Measurements from ENCODE around the gene PGAP3.
A peak's percentile ranks its signal among the peaks of the same experiment; 100 is the strongest.
"Not testable (repeated sequence)": the region's sequence is repeated elsewhere in the genome, so short reads cannot be mapped to it uniquely, and the experiment has no call there.

PGAP3 gene

DNA sequence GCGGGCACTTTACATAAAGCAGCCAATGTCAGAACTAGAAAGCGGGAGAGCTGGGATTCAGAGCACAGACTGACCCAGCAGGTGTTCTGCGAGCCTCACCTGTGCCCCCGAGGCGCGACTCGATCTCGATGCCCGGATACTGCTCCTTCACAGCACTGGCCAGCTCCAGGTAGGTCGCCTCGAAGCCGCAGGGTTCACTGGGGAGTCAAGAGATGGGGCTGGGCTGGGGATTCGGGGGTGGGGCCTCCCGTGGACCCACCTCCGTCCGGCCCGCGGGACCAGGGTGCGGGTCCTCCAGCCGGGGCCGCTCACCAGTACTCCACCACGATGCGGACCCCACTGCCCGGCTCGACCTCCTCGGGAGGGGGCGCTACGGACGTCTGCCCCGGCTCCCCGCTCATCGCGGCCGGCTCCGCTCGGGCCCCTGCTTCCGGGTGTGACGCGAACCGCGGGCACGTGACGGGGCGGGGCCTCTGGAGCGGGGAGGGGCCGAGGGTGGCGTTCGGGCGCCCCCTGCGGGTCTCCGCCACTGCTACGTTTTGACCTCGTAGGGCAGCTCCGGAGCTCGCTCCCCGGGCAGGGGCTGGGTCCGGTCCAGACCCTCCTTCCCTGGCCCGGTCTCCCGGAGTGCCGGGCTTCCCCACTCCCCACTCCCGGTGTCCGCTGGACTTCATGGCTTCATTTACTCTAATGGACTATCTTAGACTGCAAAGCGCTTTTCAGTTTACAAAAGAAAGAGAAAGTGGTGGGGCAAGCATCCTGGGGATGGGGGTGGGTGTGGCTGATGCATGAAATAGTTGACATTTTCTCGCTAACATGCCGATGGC is 42.5 kb upstream of the PGAP3 start, which contains the start of gene MIEN1:
Gene MIEN1, minus strand, starts transcription at position 438 of the 827 bp plus-strand sequence. Its CDS starts 37 bp downstream, at position 401.
- peak within 1 kb of the TSS; percentile 59 to 83 (median 80) for H3K27ac Mint-ChIP-seq
- no peaks in the 10 kb centered on the region for H3K9me3 Mint-ChIP-seq
- H3K36me3 Mint-ChIP-seq (ENCODE audit: low read depth): peaks cover 17% of the 10 kb centered on the region
- peaks cover 14% of the 10 kb centered on the region for H3K4me1 Mint-ChIP-seq
- H3K4me3 Mint-ChIP-seq: peak within 1 kb of the TSS; percentile 86 to 93 (median 92)
- TF ChIP-seq, protein P1, sequence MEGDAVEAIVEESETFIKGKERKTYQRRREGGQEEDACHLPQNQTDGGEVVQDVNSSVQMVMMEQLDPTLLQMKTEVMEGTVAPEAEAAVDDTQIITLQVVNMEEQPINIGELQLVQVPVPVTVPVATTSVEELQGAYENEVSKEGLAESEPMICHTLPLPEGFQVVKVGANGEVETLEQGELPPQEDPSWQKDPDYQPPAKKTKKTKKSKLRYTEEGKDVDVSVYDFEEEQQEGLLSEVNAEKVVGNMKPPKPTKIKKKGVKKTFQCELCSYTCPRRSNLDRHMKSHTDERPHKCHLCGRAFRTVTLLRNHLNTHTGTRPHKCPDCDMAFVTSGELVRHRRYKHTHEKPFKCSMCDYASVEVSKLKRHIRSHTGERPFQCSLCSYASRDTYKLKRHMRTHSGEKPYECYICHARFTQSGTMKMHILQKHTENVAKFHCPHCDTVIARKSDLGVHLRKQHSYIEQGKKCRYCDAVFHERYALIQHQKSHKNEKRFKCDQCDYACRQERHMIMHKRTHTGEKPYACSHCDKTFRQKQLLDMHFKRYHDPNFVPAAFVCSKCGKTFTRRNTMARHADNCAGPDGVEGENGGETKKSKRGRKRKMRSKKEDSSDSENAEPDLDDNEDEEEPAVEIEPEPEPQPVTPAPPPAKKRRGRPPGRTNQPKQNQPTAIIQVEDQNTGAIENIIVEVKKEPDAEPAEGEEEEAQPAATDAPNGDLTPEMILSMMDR (IDR thresholded peaks at IDR 0.05; ENCODE audit: unreplicated experiment in 3 of 3): peak; percentile 88 to 97 (median 90)
- no peaks in the 10 kb centered on the region for H3K27me3 Mint-ChIP-seq (ENCODE audit: low read depth)

DNA sequence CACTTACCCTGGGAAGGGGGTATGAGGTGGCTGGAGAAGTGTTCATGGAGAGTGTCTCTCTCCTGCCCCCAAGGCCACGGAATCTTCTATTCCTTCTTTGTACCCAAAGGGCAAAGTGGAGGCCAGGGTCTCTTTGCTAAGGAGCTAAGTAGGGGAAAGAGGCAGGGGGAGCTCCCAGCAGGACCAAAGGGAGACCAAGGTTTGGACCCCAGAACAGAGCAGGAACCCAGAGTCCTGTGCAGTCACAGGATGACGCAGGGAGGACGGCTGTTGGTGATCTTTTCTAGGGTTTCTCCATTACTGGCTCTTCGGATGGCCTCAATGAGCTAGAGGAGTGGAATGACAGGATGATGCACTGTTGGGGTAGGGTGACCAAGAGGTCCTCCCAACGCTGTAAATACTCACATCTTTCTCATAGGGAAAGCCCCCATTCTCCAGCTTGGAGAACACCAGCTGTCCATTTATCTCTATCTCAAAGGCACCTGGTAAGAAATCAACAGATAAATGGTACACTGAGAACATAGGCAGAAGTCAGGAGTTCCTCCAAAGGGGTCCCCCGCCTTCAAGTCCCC is 41.5 kb upstream of the PGAP3 start:
- Mint-ChIP-seq H3K36me3 (ENCODE audit: low read depth) (peaks cover 21% of the 10 kb centered on the region), H3K27ac (peak overlapping the region; percentile 59 to 83 (median 72)), H3K4me3 (peak overlapping the region; percentile 86 to 93 (median 92)), H3K27me3 (ENCODE audit: low read depth) (no peaks in the 10 kb centered on the region), H3K9me3 (no peaks in the 10 kb centered on the region), H3K4me1 (peaks cover 14% of the 10 kb centered on the region)
- TF ChIP-seq, protein P1 (IDR thresholded peaks at IDR 0.05; ENCODE audit: unreplicated experiment in 3 of 3): no peak

DNA sequence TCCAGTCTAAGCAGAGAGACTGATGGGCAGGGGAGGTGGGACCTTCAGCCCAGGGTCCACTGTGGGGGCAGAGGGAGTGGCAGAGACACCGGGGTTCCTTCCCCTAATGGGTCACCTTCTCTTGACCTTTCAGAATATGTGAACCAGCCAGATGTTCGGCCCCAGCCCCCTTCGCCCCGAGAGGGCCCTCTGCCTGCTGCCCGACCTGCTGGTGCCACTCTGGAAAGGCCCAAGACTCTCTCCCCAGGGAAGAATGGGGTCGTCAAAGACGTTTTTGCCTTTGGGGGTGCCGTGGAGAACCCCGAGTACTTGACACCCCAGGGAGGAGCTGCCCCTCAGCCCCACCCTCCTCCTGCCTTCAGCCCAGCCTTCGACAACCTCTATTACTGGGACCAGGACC is 39.7 kb upstream of the PGAP3 start:
- H3K27me3 Mint-ChIP-seq (ENCODE audit: low read depth): no peaks in the 10 kb centered on the region
- peaks cover 35% of the 10 kb centered on the region for H3K36me3 Mint-ChIP-seq (ENCODE audit: low read depth)
- peaks cover 14% of the 10 kb centered on the region for H3K4me1 Mint-ChIP-seq
- H3K9me3 Mint-ChIP-seq: no peaks in the 10 kb centered on the region
- no peak overlapping the region for H3K27ac Mint-ChIP-seq
- H3K4me3 Mint-ChIP-seq: no peak overlapping the region
- TF ChIP-seq, protein P1 (IDR thresholded peaks at IDR 0.05; ENCODE audit: unreplicated experiment in 3 of 3): no peak

DNA sequence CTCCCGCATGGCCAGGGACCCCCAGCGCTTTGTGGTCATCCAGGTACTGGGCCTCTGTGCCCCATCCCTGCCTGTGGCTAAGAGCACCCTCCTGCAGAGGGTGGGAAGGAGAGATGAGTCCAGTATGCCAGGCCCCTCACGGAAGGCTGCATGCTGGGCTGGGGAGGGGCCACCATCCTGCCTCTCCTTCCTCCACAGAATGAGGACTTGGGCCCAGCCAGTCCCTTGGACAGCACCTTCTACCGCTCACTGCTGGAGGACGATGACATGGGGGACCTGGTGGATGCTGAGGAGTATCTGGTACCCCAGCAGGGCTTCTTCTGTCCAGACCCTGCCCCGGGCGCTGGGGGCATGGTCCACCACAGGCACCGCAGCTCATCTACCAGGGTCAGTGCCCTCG is 38.8 kb upstream of the PGAP3 start:
- Mint-ChIP-seq H3K27me3 (ENCODE audit: low read depth) (no peaks in the 10 kb centered on the region), H3K9me3 (no peaks in the 10 kb centered on the region), H3K36me3 (ENCODE audit: low read depth) (peaks cover 35% of the 10 kb centered on the region), H3K4me3 (no peak overlapping the region), H3K4me1 (peaks cover 14% of the 10 kb centered on the region), H3K27ac (no peak overlapping the region)
- TF ChIP-seq, protein P1 (IDR thresholded peaks at IDR 0.05; ENCODE audit: unreplicated experiment in 3 of 3): no peak

DNA sequence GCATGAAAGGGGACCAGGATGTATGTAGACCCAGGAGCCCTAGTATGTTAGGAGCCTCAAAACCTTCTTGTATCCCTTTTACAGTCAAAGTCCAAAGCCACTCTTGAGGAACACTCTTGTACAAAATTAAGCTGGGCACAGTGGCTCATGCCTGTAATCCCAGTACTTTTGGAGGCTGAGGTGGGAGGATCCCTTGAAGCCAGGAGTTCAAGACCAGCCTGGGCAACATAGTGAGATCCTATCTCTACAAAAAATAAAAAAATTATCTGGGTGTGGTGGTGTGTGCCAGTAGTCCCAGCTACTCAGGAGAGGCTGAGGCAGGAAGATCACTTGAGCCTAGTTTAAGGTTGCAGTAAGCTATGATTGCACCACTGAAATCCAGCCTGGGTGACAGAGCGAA is 38.1 kb upstream of the PGAP3 start:
- not testable (repeated sequence) for H3K4me3 Mint-ChIP-seq
- H3K36me3 Mint-ChIP-seq (ENCODE audit: low read depth): peaks cover 38% of the 10 kb centered on the region

DNA sequence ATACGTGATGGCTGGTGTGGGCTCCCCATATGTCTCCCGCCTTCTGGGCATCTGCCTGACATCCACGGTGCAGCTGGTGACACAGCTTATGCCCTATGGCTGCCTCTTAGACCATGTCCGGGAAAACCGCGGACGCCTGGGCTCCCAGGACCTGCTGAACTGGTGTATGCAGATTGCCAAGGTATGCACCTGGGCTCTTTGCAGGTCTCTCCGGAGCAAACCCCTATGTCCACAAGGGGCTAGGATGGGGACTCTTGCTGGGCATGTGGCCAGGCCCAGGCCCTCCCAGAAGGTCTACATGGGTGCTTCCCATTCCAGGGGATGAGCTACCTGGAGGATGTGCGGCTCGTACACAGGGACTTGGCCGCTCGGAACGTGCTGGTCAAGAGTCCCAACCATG is 36.9 kb upstream of the PGAP3 start:
- Mint-ChIP-seq H3K27ac (no peak overlapping the region), H3K27me3 (ENCODE audit: low read depth) (no peaks in the 10 kb centered on the region), H3K9me3 (no peaks in the 10 kb centered on the region), H3K4me3 (no peak overlapping the region), H3K4me1 (peaks cover 11% of the 10 kb centered on the region), H3K36me3 (ENCODE audit: low read depth) (peaks cover 45% of the 10 kb centered on the region)
- TF ChIP-seq, protein P1 (IDR thresholded peaks at IDR 0.05; ENCODE audit: unreplicated experiment in 3 of 3): no peak

More for the DNA sequence above, 38.1 kb upstream of the PGAP3 start:
- H3K27ac Mint-ChIP-seq; H3K9me3 Mint-ChIP-seq; H3K27me3 Mint-ChIP-seq (ENCODE audit: low read depth): not testable (repeated sequence)
- H3K4me1 Mint-ChIP-seq: peaks cover 14% of the 10 kb centered on the region
